Hematopoietic multipotent progenitor cell treated with erythropoietin and hydrocortisone succinate and interleukin-3 and kit ligand, for 4 days (in vitro differentiated cells): ENCODE results near the gene ZCCHC2.

Experiments
- DNase-seq: peaks from one replicate; pipeline ENCODE4 v3.0.0-alpha.2; 2015

The ZCCHC2 gene

DNA sequence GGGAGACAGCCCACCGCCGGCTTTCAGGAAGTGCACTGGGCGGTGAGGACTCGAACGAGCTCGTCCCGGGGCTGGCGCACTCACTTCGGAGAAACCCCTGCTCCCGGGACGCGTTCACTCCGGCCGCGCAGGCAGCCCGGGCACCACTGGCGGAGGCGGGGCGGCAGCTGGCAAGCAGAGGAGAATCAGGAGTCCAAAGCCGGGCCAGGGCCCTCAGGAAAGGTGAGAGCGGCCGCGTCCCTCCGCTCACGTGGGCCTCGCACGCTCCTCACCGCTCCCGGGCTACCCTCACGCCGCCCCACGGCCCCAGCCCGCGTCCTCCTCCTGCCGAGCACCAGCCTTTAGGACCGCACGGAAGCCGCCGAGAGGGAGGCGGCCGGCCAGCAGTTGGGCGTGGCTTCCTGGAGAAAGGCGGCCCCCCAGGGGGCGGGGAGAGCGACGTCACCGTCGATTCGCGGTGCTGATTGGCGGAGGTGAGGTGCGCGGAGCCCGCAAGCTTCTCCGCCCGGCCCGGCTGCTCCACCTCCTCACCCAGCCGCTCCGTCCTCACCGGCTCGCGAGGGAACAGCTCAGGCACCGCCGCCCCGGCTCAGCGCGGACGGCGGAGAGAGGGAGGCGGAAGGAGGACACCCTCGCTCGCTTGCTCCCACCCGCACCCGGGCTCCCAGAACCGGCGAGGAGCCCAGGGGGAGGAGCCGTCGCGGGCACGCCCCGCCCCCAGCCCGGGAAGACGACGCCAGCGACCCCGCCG is at the start of gene ZCCHC2:
ZCCHC2 (plus strand) TSS at position 522 of the 751 bp plus-strand sequence. CDS start 400 bp downstream, outside the sequence.
- peak; percentile 98 for DNase-seq

GRCh38 chr18:62479574-62479973 is 43.3 kb upstream of the ZCCHC2 start:
- DNase-seq, result peak; percentile 30

DNA sequence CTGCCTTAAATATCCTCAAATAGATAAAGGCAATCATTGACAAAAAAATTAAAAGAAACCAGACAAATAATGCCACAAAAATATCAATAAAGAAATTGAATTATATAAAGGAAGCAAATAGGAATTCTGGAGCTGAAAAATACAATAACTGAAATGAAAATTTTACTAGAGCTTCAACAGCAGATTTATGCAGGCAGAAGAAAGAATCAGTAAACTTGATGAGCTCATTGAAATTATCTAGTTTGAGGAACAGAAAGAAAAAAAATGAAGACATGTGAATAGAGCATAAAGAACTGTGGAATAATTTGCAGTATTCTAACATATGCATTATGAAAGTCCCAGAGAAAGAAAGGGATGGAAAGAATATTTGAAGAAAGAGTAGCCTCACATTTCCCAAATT is 41.9 kb upstream of the ZCCHC2 start:
- no peak for DNase-seq

DNA sequence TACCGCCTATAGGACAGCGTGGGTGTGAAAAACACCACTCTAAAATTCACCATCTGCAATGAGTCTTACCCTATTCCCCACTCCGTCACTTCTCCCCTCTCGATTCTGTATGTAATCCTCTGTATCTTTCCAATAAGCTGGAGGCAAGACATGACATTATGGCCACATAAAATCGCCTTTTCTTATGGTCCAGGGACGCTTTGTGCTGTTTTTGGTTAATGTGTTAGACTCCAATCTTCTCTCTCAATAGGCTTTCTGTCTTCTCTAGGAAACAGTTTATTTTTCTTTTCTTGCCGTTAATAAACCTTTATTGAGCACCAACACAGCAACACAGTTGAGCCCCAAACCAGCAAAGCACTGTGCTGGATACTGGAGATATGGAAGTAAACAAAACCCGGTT is 37.9 kb upstream of the ZCCHC2 start:
- no peak for DNase-seq

GRCh38 chr18:62485684-62486083 is 37.1 kb upstream of the ZCCHC2 start:
- DNase-seq, result no peak

GRCh38 chr18:62486290-62486964 is 36.4 kb upstream of the ZCCHC2 start:
- DNase-seq, result no peak

DNA sequence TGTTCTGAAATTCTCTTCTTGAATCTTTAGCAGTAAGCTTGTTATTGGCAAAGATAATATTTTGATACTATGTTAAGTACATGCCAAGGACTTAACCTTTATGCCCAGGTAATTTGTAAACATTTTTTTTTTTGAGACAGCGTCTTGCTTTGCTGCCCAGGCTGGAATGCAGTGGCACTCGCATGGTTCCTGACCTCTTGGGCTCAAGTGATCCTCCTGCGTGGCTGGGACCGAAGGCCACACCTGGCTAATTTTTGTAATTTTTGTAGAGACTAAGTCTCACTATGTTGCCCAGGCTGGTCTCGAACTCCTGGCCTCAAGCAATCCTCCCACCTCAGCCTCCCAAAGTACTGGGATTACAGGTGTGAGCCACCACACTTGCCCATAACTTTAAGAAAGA is 35.7 kb upstream of the ZCCHC2 start:
- DNase-seq, result no peak

- DNase-seq, result no peak
These were observed 31.7 kb upstream of the ZCCHC2 start for GRCh38 chr18:62490967-62491695.

GRCh38 chr18:62493033-62493862 is 29.6 kb upstream of the ZCCHC2 start:
- DNase-seq, result no peak

- no peak for DNase-seq
These were observed 28.1 kb upstream of the ZCCHC2 start for GRCh38 chr18:62494764-62495163.

- DNase-seq, result no peak
These were observed 26.6 kb upstream of the ZCCHC2 start for GRCh38 chr18:62496262-62496661.

GRCh38 chr18:62497190-62497772 is 25.5 kb upstream of the ZCCHC2 start:
- DNase-seq, result no peak

- no peak for DNase-seq
These were observed 24.1 kb upstream of the ZCCHC2 start for GRCh38 chr18:62498616-62499262.

DNA sequence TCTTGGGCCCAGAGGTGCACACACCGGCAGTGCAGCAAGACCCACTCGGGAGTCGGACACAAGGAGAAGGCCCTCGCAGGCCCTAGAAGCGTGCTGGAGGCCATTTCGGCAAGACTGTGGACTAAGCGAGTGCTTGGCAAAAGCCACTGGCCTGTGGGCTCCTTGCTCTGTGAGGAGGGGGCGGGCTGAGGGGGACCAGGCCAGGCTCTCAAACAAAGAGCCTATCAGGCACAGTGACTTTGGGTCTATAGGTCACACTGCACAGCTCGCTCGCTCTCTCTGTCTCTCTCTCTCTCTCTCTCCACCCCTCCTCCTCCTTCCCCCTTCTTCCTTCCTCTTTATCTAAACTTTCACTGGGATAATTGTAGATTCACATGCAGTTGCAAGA is 23.6 kb upstream of the ZCCHC2 start:
- peak; percentile 67 for DNase-seq

GRCh38 chr18:62500174-62500573 is 22.7 kb upstream of the ZCCHC2 start:
- no peak for DNase-seq

DNA sequence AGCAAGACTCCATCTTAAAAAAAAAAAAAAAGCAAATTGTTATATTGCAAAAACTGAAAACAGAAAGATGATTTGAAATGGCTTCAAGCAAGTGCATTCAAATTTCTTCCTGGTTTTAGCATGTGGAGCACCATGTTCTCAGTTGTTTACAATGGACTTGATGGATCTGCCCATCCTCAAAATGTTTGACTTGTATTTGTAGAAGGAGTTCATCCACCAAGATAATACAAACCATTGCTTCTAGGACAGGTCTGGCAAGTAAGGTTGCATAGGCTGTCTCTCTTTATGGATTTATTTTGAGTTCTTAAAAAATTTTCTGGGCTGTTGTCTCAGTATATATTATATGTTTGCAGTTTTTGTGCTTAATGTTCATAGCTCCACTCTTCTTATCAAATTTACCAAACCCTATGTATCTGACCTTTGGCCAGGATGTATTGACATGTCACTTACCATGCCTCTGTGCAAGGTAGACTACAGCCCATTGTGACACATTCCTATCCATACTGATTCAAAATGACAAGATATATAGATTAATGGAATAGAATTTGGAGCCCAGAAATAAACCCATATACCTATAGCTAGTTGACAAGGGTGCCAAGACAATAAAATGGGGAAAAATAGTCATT is 21.7 kb upstream of the ZCCHC2 start:
- DNase-seq, result no peak

GRCh38 chr18:62505669-62506494 is 16.9 kb upstream of the ZCCHC2 start:
- DNase-seq, result peak; percentile 68

GRCh38 chr18:62506495-62507143 is 16.2 kb upstream of the ZCCHC2 start:
- peak; percentile 38 for DNase-seq

- no peak for DNase-seq
These were observed 13.0 kb upstream of the ZCCHC2 start for GRCh38 chr18:62509779-62510178.

DNA sequence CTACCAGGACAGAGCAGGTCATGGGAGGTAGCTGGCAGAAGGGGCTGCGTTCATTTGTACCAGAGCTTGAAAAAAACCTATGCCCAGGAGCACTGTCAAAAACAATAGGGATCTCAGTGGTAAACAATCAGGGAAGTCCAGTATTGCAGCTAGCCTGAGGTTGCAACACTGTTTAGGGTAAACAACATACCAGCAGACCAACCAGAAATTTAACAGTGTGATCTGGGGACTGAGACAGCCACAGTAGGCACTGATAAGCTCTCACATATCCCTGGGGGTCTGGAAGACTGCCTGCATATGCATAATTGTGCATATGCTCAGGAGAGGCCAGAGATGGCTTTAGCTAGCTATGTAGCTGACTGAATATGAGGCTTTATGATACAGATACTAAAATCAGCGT is 12.0 kb upstream of the ZCCHC2 start:
- no peak for DNase-seq
